Activated T-cell treated with anti-CD3 and anti-CD28 coated beads for 4 hours (primary cell): Measurements from ENCODE around the gene CAMTA2.
A peak's percentile ranks its signal among the peaks of the same experiment; 100 is the strongest.
"Not testable (repeated sequence)": the region's sequence is repeated elsewhere in the genome, so short reads cannot be mapped to it uniquely, and the experiment has no call there.

Source experiments
- DNase-seq: peaks from one replicate; pipeline ENCODE4 v3.0.0-alpha.2; 2020

The CAMTA2 gene

DNA sequence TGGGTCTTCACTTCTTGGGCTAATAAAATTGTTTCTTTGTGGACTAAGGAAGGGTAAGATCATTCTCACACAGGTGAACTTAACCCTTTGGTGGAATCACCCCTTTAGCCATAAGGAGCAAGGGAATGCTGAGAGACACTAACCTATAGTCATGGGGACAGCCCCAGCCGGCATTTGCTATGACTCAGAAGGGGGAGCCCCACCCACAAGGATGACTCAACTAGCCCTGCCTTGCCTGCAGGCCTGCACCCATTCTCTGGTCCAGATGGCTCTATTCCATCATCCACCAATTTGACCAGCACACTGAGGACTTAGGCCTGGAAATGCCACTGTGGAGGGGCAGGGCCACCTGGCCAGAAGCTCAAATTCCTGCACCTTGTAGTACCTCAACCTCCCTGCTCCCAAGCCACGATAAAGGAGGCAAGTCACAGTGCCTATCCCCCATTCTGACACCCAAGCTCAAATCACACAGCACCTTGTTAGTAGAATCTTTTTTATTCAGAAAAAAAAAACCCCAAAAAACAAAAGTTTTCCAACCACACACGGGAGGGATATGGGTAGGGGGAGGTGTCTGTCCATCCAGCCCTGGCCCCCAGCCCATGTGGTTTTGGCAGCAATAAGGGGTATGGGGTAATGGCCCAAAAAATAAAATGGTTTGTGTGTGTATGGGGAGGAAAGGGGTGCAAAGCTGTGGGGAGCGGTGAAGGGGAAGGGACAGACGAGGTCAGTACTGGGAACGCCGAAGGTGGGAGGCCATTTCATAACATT lies 42.1 kb downstream of the CAMTA2 start:
- peak; percentile 84 for DNase-seq

DNA sequence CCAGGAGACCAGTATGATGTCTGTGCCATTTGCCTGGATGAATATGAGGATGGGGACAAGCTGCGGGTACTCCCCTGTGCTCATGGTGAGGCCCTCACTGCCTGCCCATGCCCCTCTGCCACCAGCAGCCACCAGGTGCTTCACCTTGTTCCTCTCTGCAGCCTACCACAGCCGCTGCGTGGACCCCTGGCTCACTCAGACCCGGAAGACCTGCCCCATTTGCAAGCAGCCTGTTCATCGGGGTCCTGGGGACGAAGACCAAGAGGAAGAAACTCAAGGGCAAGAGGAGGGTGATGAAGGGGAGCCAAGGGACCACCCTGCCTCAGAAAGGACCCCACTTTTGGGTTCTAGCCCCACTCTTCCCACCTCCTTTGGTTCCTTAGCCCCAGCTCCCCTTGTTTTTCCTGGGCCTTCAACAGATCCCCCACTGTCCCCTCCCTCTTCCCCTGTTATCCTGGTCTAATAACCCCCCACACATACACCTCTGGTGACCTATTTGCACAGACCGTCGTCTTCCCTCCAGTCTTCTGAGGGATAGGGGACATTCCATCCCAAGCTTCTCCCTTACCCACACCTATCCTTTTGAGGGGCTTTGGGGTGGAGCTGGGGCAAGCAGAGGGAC lies 42.8 kb downstream of the CAMTA2 start:
- no peak for DNase-seq

DNA sequence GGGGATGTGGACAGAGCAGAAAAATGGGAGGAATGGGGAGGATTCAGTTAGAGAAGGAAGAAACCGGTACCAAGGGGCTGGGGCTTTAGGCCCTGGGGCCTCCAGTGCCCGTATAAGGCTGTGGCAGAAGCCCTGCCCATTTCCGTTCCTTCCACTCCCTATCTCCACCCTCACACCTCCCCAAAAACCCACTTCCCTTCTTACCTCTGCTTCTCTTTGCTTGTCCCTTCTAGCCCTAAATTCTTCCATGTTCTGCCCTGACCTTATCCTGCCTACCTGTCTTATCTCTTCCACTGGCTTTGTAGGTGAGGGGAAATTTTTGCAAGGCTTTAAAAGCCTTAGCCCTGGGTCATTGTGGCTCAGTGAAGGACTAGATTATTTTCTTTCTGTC lies 43.3 kb downstream of the CAMTA2 start:
- no peak for DNase-seq

DNA sequence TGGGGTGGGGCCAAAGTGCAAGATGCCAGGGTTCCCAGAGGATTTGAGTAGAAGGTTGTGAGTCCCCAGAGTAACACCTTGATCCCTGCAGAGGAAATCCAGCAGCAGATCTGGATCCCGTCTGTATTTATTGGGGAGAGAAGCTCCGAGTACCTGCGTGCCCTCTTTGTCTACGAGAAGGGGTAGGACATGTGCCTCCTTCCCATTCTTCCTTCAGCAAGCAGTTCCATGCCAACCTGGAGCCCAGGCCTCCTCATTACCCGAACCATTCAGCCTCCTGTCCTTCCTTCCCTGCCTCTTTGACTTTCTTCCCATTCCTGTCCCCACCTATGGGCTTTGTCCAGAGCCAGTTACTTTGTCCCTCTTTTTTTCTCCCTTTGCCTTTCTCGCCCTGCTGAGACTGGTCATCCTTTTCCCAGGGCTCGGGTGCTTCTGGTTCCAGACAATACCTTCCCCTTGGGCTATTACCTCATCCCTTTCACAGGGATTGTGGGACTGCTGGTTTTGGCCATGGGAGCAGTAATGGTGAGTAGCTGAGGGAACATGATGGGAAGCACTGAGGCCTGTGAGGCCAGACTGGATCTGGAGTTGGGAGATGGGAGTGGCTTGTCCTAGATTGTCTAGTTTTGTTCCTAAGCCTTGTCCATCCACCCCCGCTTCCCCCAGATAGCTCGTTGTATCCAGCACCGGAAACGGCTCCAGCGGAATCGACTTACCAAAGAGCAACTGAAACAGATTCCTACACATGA lies 44.5 kb downstream of the CAMTA2 start:
- DNase-seq: no peak

DNA sequence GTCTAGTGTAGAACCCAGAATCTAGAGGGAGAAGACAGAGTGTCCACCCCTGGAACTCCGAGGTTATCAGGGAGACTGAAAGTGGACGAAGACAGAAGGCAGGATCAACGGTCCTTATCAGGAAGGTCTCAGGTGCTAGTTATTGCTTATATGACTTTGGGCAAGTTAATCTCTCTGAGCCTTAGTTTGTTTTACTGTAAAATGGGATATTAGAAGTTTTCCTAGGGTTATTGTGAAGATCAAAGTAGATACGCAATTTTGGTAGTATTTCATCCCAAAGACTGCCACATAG lies 46.2 kb downstream of the CAMTA2 start:
- no peak for DNase-seq

DNA sequence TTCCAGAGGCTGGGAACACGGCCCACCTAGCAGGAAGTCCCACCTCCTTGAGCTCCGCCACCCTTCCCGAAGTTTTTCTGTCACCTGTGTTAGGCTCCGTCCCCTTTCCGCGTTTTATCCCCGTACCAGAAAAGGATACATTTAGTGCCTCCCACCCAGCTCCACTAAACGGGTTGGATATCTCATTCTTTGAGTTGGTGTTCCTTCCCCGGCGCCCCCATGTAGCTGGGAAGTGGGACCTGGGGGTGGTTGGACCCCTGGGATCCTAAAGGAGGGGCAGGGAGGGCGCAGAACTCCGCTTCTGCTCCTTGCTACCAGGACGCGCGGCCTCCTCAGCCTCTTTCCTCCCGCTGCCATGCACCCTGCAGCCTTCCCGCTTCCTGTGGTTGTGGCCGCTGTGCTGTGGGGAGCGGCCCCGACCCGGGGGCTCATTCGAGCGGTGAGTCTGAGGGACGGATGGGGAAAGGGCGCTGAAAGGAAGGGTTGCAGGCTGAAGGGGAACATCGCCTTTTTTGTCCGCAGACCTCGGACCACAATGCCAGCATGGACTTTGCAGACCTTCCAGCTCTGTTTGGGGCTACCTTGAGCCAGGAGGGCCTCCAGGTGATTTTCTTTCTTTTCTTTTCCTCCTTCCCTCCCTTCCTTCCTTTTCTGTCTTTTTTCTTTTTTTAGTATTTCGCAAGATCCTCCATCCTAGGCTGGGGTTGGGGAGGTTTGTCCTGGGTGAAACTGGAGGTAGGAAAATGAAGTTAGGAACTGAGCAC lies 46.7 kb downstream of the CAMTA2 start:
- no peak for DNase-seq

DNA sequence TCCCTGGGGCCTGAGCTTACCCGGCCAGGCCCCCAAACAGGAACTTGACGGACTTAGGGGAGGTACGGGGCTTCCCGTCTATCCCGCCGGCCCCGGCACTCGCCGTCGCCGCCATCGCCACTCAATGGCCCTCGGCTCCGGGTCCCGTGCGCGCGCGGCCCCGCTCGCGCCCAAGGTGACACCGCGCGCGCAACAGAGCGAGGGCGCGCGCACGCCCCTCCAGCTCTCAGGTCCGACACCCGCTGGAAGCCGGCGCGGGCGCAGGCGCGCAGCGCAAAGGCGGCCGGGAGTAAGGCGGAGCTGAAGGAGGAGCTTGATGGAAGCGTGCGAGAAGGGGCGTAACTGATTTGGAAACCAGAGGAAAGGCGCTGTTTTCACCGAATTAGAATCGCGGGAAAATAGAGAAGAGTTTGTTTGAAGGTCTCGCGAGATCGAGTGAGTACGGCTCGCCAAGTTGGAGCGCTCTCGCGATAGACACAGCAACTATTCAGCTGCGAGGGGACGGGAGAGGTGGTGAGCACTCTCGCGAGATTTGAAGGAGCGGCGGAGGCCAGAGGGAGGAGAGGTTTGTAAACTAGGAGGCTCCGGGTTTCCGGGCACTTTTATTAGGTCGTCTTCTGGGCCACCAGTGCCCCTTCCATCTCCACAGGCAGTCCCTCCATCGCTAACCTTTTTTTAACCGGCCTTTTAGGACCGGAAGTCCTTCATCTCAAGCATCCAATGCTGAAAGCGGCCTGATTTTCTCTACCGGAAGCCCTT lies 47.5 kb downstream of the CAMTA2 start, which contains the start of the genes RNF167 and SLC25A11:
Gene RNF167, plus strand, starts transcription at position 473 of the 759 bp plus-strand sequence. CDS start 642 bp downstream, outside the sequence.
Gene SLC25A11, minus strand, starts transcription at position 251 of the 759 bp plus-strand sequence. Its CDS starts 136 bp downstream, at position 115.
- peak; percentile 89 for DNase-seq

DNA sequence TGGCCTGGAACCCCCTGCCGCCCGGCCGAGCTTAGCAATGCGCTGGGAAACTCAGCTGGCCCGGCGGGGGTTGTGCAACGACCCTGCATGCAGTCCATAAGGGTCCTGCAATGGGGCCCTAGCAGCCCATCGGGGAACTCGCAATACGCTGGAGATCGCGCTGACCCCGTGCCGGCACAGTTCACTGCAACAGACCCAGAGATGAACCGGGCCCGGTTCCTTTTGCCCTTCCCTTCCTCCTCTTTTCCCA lies 48.0 kb downstream of the CAMTA2 start:
- DNase-seq: no peak

DNA sequence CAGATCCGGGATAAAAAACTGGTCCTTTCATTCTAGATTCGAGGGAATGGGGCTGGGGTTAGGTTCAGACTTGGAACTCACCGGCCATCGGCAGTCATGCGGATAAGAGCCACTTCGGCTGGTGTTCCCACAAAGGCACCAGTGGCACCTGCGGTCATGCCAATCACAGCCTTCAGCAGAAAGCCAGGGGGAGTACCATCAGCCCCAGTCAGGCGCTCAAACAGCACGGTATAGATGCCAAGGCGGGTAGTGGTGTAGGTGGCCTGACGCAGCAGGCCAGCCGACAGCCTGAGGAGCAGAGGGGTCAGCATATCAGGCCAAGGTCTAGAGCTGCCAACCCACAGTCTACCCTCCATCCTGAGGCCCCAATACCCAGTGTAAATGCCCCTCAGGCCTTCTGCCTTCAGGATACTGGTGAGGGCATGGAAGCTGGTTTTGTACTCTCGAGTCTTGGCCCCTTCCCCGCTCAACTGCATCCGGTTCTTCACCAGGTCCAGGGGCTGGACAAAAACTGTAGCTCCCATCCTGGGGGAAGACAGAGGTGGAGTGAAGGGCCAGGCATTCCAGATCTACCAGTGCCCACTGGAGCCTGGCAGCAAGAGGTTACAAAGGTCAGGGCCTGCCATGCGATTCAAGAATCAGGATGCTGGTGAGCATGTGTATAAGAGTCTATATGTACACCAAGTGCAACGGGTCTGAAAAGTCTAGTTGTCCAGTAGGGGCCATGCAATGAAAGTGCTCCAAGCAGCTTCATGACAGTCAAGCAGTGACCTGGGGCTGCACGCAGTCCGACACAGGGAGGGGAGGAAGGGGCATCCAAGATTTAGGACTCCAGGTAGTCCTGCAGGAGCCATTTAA lies 48.6 kb downstream of the CAMTA2 start:
- DNase-seq: no peak

DNA sequence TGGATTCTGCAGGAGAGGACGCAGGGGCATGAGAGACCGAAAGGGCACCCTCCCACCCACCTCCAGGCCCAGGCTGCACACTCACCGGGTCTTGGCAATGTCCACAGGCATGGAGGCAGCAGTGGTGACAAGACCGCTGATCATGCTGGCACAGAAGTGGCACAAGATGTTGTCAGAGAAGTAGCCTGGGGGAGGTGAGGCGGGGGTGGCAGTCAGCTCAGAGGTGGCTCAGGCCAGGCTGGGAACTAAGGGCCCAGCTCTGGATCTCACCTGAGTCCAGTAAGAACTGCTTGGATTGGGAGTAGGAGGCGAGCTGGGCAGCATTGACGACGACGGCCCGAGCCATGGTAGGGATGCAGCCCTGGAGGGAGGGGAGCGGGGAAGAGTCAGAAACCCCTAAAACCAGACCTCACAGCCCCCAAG lies 49.4 kb downstream of the CAMTA2 start:
- DNase-seq: no peak

DNA sequence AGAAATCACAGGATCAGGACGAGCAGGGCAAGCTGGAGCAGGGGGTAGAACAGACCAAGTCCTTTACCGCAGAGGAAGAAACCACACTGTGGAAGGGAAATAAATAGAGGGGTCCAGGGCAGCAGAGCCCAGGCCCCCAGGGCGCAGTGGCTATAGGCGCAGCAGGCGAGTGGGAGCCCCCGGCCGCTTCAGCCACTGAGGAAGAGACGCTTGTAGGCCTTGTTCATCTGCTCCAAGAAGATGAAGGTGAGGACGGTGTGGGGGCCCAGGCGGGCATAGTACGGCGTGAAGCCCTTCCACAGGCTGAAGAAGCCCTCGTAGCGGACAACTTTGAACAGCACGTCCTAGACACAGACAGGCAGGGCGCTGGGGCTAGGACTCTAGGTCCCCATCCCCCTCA lies 49.9 kb downstream of the CAMTA2 start:
- no peak for DNase-seq

DNA sequence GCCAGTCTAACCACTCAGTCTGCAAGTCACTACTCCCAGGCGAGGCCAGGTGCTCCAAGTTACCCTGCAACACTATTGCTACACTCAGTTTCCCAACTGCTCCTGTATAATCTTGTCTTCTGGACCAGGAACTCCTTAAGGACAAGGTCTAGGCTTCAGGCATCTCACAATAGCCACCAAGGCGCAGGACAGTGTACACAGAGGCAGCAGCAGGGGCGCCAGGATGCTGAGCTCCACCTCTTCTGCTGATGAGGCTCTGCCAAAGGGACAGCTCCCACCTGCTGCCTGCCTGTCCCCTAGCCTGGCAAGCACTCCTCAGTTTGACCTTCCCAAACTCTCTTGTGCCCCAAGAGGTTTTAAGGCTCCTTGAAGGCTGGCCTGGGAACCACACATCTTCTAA lies 51.0 kb downstream of the CAMTA2 start:
- DNase-seq: no peak

DNA sequence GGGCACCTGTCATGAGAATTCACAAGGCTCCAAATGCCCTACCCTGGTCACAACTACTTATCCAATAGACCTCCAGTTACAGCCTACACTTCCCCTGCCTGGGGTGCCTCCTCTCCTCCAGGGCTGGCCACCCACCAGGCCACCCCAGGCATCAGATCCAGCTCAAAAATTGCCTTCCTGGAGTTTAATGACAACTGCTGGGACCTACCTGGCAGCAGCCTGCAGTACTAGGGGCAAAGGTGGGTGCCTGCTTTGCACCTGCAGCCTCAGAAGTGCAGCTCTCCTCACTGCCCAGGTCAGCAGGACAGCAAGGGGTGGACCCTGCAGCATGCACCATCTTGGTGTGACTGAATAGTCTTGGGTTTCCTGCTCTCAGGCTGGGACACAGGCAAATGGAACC lies 51.8 kb downstream of the CAMTA2 start:
- DNase-seq: no peak

DNA sequence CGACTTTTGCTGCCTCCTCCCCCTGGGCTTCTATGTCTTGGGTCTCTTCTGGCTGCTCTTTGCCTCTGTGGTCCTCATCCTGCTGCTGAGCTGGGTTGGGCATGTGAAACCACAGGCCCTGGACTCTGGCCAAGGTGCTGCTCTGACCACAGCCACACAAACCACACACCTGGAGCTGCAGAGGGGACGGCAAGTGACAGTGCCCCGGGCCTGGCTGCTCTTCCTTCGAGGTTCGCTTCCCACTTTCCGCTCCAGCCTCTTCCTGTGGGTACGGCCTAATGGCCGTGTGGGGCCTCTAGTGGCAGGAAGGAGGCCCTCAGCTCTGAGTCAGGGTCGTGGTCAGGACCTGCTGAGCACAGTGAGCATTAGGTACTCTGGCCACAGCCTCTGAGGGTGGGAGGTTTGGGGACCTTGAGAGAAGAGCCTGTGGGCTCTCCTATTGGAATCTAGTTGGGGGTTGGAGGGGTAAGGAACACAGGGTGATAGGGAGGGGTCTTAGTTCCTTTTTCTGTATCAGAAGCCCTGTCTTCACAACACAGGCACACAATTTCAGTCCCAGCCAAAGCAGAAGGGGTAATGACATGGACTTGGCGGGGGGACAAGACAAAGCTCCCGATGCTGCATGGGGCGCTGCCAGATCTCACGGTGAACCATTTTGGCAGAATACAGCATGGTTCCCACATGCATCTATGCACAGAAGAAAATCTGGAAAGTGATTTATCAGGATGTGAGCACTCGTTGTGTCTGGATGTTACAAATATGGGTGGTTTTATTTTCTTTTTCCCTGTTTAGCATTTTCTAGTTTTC lies 53.1 kb downstream of the CAMTA2 start:
- no peak for DNase-seq

DNA sequence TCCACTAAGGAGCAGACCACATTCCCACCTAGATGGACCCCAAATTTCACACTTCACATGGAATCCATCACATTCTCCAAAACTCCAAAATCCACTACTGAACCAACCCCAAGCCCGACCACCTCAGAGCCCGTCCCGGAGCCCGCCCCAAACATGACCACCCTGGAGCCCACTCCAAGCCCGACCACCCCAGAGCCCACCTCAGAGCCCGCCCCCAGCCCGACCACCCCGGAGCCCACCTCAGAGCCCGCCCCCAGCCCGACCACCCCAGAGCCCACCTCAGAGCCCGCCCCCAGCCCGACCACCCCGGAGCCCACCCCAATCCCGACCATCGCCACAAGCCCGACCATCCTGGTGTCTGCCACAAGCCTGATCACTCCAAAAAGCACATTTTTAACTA lies 53.8 kb downstream of the CAMTA2 start:
- no peak for DNase-seq

DNA sequence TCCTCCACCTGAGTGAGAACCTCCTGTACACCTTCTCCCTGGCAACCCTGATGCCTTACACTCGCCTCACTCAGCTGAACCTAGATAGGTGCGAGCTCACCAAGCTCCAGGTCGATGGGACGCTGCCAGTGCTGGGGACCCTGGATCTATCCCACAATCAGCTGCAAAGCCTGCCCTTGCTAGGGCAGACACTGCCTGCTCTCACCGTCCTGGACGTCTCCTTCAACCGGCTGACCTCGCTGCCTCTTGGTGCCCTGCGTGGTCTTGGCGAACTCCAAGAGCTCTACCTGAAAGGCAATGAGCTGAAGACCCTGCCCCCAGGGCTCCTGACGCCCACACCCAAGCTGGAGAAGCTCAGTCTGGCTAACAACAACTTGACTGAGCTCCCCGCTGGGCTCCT lies 54.7 kb downstream of the CAMTA2 start:
- DNase-seq: no peak

DNA sequence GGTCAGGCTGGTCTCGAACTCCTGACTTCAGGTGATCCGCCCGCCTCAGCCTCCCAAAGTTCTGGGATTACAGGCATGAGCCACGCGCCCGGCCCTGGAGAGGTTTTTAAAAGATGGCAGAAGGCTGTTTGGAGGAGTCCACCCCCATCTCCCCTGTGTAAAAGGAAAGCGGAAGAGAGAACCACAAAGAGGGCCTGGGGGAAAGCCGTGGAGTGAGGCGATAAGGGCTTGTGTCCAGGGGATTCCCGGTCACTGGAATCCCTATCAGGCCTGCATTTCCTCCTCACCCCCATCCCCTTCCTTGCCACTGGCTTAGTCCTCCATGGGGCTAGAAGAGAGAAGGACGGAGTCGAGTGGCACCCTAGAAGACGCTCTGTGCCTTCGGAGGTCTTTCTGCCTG lies 55.5 kb downstream of the CAMTA2 start, which contains the start of gene GP1BA:
Gene GP1BA, plus strand, starts transcription at position 315 of the 400 bp plus-strand sequence. CDS start 328 bp downstream, outside the sequence.
- no peak for DNase-seq

DNA sequence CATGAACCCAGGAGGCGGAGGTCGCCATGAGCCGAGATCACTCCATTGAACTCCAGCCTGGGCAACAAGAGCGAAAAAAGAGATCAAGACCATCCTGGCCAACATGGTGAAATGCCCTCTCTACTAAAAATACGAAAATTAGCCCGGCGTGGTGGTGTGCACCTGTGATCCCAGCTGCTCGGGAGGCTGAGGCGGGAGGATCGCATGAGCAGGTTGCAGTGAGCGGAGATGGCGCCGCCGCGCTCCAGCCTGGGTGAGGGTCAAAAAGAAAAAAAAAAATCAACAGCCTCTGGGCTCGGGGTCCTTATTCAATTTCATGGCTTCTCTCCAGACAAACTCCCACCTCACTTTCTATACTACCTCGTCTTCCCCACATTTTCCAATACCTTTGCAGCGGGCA lies 58.6 kb downstream of the CAMTA2 start:
- no peak for DNase-seq

DNA sequence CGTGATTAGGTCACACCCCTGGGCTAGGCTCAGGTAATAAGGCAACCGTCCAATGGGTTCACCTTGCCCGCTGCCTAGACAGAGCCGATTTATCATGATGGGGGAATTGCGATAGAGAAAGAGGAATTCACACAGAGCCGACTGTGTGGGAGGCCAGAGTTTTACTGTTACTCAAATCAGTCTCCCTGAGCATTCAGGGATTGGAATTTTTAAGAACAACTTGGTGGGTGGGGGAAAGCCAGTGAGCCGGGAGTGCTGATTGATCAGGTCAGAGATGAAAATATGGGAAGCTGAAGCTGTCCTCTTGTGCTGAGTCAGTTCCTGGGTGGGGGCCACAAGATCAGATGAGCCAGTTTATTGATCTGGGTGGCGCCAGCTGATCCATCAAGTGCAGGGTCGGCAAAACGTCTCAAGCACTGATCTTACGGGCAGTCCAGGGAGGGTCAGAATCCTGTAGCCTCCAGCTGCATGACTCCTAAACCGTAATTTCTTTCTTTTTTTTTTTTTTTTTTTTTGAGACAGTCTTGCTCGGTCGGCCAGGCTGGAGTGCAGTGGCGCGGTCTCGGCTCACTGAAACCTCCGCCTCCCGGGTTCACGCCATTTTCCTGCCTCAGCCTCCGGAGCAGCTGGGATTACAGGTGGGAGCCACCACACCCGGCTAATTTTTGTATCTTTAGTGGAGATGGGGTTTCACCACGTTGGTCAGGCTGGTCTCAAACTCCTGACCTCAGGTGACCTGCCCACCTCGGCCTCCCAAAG lies 60.7 kb downstream of the CAMTA2 start:
- not testable (repeated sequence) for DNase-seq

DNA sequence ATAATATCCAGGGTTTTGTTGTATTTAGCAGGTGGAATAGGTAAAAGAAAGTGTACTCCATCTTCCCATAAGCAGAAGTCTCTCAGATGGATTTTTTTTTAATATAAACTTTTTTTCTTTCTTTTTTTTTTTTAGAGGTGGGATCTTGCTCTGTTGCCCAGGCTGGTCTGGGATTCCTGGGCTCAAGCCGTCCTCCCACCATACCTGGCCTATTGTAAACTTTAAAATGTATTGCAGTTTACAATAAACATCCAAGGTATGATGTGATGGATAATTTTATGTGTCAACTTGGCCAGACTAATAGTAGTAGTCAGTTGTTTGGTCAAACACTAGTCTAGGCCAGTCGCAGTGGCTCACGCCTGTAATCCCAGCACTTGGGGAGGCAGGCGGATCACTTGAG lies 66.2 kb downstream of the CAMTA2 start:
- DNase-seq: no peak
